Endodermal cell (in vitro differentiated cells): Measurements from ENCODE around the gene CDKL1. TPM values are rescaled to one million over a fixed set of nuclear protein-coding genes. Genes with fewer than 3 reads are reported as not detected.

Source experiments
- DNase-seq: peaks from one replicate; pipeline ENCODE4 v3.0.0-alpha.2; 2017
- H3K27ac ChIP-seq: 2 replicates; pipeline ENCODE4 v1.5.1; 2013; ENCODE audit warnings: mild to moderate bottlenecking, low read depth, low read length, moderate library complexity
- H3K27me3 ChIP-seq: 2 replicates; pipeline ENCODE4 v1.6.1; 2013; ENCODE audit warnings: mild to moderate bottlenecking, low read length, moderate library complexity; ENCODE audit not compliant: insufficient read depth, control insufficient read depth, poor library complexity, severe bottlenecking
- H3K36me3 ChIP-seq: 2 replicates; pipeline ENCODE4 v1.7.0; 2013; ENCODE audit warnings: mild to moderate bottlenecking, low read length, moderate library complexity; ENCODE audit not compliant: control insufficient read depth, insufficient read depth
- H3K4me1 ChIP-seq: one replicate; pipeline ENCODE4 v1.7.0; 2013; ENCODE audit warnings: low read length; ENCODE audit not compliant: control insufficient read depth, insufficient read depth
- H3K4me3 ChIP-seq: 2 replicates; pipeline ENCODE4 v1.5.1; 2013; ENCODE audit warnings: mild to moderate bottlenecking, low read length, moderate library complexity
- H3K9ac ChIP-seq: 2 replicates; pipeline ENCODE4 v1.6.1; 2013; ENCODE audit warnings: mild to moderate bottlenecking, low read length, moderate library complexity; ENCODE audit not compliant: poor library complexity, severe bottlenecking; ENCODE audit errors: extremely low read depth
- H3K9me3 ChIP-seq: 2 replicates; pipeline ENCODE4 v1.6.1; 2013; ENCODE audit warnings: mild to moderate bottlenecking, low read length, moderate library complexity; ENCODE audit not compliant: control insufficient read depth
- H3K27ac Mint-ChIP-seq: 2 replicates; pipeline ENCODE4 v1.8.0; 2020; ENCODE audit warnings: mixed read lengths
- H3K27me3 Mint-ChIP-seq: 2 replicates; pipeline ENCODE4 v1.8.0; 2021; ENCODE audit warnings: mild to moderate bottlenecking, mixed read lengths; ENCODE audit not compliant: insufficient read depth
- H3K36me3 Mint-ChIP-seq: 2 replicates; pipeline ENCODE4 v1.8.0; 2020; ENCODE audit warnings: low read depth, mixed read lengths
- H3K4me1 Mint-ChIP-seq: 2 replicates; pipeline ENCODE4 v1.8.0; 2020; ENCODE audit warnings: mixed read lengths
- H3K4me3 Mint-ChIP-seq: 2 replicates; pipeline ENCODE4 v1.8.0; 2020; ENCODE audit warnings: mild to moderate bottlenecking, moderate library complexity, mixed read lengths
- H3K9me3 Mint-ChIP-seq: 2 replicates; pipeline ENCODE4 v1.8.0; 2020; ENCODE audit warnings: mild to moderate bottlenecking, mixed read lengths
- WGBS, 2 experiments: methylation state at CpG; one replicate each; pipeline versions ENCODE4 v1.1.5 to v1.1.7; 2013; ENCODE audit warnings: missing lambda C conversion rate in 2 of 2, mixed read lengths in 1 of 2; ENCODE audit not compliant: insufficient coverage in 1 of 2, insufficient read length in 1 of 2; 5-methylcytosine and 5-hydroxymethylcytosine counted together
- total RNA-seq, 2 donors: library from RNA; stranded (reverse); fragmentation: NEBNext Ultra II Directional in 1 of 2; extraction: Animal tissue kit (Norgen Biotek cat#: 25700) in 1 of 2; gene quantifications; 2 replicates in 1 of 2; 3 replicates in 1 of 2; pipeline ENCODE4 v1.2.1, GENCODE V29; 2021
- TF ChIP-seq, protein P1 (sequence below): fragments of 200-600 bp; sonication (generic); conservative IDR thresholded peaks from 2 replicates; pipeline ENCODE4 v1.5.0; 2021; ENCODE audit warnings: antibody characterized with exemption, mild to moderate bottlenecking

The CDKL1 gene
- total RNA-seq, 2 donors from 2014 or later, result 1.5 to 2.6 TPM

DNA sequence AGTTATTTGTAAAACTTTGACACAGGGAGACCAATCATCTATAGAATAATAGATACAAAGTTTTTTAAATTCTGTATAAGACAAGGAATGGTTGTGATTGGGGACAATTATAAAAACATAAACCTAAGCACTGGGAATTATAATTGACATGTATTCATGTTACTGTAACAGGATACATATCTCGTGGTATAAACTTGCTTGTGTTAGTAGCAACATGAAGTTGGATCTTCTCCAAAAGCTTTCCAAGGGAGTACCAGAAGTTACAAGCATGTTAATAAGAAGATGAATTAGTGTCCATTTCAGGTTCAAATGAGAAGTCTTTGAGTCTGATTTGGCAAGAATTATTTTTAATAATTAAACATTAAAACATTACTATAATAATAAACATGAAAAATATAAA is 42.2 kb downstream of the CDKL1 start:
- no peaks in the 10 kb centered on the region for H3K9me3 ChIP-seq

GRCh38 chr14:50353126-50353525 is 43.6 kb downstream of the CDKL1 start:
- no peak overlapping the region for H3K27ac Mint-ChIP-seq
- DNase-seq, result no peak
- no peaks in the 10 kb centered on the region for H3K27me3 ChIP-seq
- WGBS, 2 experiments, result 89 to 93% methylated on average over 4 of the region's 4 CpGs
- no peaks in the 10 kb centered on the region for H3K4me1 ChIP-seq
- H3K36me3 Mint-ChIP-seq, result no peaks in the 10 kb centered on the region
- no peaks in the 10 kb centered on the region for H3K36me3 ChIP-seq
- H3K4me3 ChIP-seq, result no peak overlapping the region
- no peaks in the 10 kb centered on the region for H3K9me3 ChIP-seq
- no peaks in the 10 kb centered on the region for H3K9me3 Mint-ChIP-seq
- H3K27me3 Mint-ChIP-seq, result no peaks in the 10 kb centered on the region
- H3K4me3 Mint-ChIP-seq, result no peak overlapping the region
- peaks cover 2% of the 10 kb centered on the region for H3K4me1 Mint-ChIP-seq
- no peak overlapping the region for H3K9ac ChIP-seq
- no peak overlapping the region for H3K27ac ChIP-seq
- TF ChIP-seq, protein P1, sequence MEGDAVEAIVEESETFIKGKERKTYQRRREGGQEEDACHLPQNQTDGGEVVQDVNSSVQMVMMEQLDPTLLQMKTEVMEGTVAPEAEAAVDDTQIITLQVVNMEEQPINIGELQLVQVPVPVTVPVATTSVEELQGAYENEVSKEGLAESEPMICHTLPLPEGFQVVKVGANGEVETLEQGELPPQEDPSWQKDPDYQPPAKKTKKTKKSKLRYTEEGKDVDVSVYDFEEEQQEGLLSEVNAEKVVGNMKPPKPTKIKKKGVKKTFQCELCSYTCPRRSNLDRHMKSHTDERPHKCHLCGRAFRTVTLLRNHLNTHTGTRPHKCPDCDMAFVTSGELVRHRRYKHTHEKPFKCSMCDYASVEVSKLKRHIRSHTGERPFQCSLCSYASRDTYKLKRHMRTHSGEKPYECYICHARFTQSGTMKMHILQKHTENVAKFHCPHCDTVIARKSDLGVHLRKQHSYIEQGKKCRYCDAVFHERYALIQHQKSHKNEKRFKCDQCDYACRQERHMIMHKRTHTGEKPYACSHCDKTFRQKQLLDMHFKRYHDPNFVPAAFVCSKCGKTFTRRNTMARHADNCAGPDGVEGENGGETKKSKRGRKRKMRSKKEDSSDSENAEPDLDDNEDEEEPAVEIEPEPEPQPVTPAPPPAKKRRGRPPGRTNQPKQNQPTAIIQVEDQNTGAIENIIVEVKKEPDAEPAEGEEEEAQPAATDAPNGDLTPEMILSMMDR, result no peak

More for the DNA sequence above, 42.2 kb downstream of the CDKL1 start:
- Histone ChIP-seq H3K36me3 (no peaks in the 10 kb centered on the region), H3K27me3 (no peaks in the 10 kb centered on the region), H3K27ac (no peak overlapping the region), H3K9ac (no peak overlapping the region), H3K4me3 (no peak overlapping the region), H3K4me1 (no peaks in the 10 kb centered on the region)
- Mint-ChIP-seq H3K4me3 (no peak overlapping the region), H3K4me1 (peaks cover 2% of the 10 kb centered on the region), H3K36me3 (no peaks in the 10 kb centered on the region), H3K9me3 (no peaks in the 10 kb centered on the region), H3K27ac (no peak overlapping the region), H3K27me3 (no peaks in the 10 kb centered on the region)
- 50 to 59% methylated on average over 1 of the region's 1 CpG for WGBS, 2 experiments
- TF ChIP-seq, protein P1, result no peak
- no peak for DNase-seq

DNA sequence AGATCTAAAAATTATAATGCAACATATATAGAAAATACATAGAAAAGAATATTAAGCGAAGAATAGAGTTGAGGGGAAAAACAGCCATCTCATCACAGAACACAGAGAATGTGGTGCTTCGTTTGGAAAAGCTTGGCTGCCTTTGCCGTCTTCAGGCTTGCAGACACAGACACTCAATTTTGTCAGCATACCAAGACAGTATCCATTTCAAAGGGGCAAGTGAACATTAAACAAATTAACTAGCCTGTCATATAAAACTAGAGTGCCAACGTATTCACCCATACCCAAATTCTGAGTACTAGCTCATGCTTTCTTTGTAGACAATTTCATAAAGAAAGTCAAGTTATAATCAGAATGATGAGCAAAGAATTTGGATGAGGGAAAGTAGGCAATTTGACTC is 44.1 kb downstream of the CDKL1 start:
- DNase-seq, result no peak
- Histone ChIP-seq H3K9ac (no peak overlapping the region), H3K27ac (no peak overlapping the region), H3K9me3 (no peaks in the 10 kb centered on the region), H3K4me3 (no peak overlapping the region), H3K36me3 (no peaks in the 10 kb centered on the region), H3K27me3 (no peaks in the 10 kb centered on the region), H3K4me1 (no peaks in the 10 kb centered on the region)
- 78 to 90% methylated on average over 4 of the region's 4 CpGs for WGBS, 2 experiments
- Mint-ChIP-seq H3K36me3 (no peaks in the 10 kb centered on the region), H3K27me3 (no peaks in the 10 kb centered on the region), H3K27ac (no peak overlapping the region), H3K4me1 (peaks cover 7% of the 10 kb centered on the region), H3K9me3 (no peaks in the 10 kb centered on the region), H3K4me3 (no peak overlapping the region)
- TF ChIP-seq, protein P1, result no peak
